Measurements from ENCODE around the gene GABRG3. TPM values are rescaled to one million over a fixed set of nuclear protein-coding genes. Genes with fewer than 3 reads are reported as not detected.

The GABRG3 gene
- total and polyA plus RNA-seq, 2 donors (not counting 3 experiments of a cell fraction or from before 2014, with no cell fraction given) = not detected

GRCh38 chr15:27448986-27449385 is 478.0 kb downstream of the GABRG3 start:
- Histone ChIP-seq H3K27me3 (ENCODE audit: control insufficient read depth in 2 of 2, insufficient read depth in 2 of 2, low read length in 2 of 2) (no peaks in the 10 kb centered on the region), H4K20me1 (replicated peaks; ENCODE audit: control insufficient read depth, extremely low read depth, insufficient read depth, low read length) (no peaks in the 10 kb centered on the region), H2AFZ (ENCODE audit: low read depth, low read length) (no peak overlapping the region), H3K4me2 (ENCODE audit: insufficient read depth, low read length) (no peak overlapping the region), H3K36me3 (ENCODE audit: control insufficient read depth in 2 of 2, extremely low read depth in 1 of 2, insufficient read depth in 2 of 2, low read length in 2 of 2) (no peaks in the 10 kb centered on the region), H3K79me2 (ENCODE audit: control insufficient read depth, insufficient read depth, low read length) (no peaks in the 10 kb centered on the region), H3K9me1 (replicated peaks; ENCODE audit: control insufficient read depth, extremely low read depth, insufficient read depth, low read length) (no peaks in the 10 kb centered on the region), H3K27ac (ENCODE audit: insufficient read depth, low read depth, low read length) (no peak overlapping the region), H3K4me3 (replicated peaks in 1 of 3; ENCODE audit: insufficient read depth in 1 of 3, low read depth in 1 of 3, low read length in 3 of 3) (no peak overlapping the region), H3K9ac (replicated peaks; ENCODE audit: extremely low read depth, insufficient read depth, low read length) (no peak overlapping the region), H3K9me3 (replicated peaks; ENCODE audit: control insufficient read depth, insufficient read depth, low read length) (peaks cover 6% of the 10 kb centered on the region), H3K4me1 (ENCODE audit: control insufficient read depth, extremely low read depth, insufficient read depth, low read length) (no peaks in the 10 kb centered on the region)
- TF ChIP-seq POLR2AphosphoS5 (IDR thresholded peaks at IDR 0.05; ENCODE audit: insufficient read depth, low read depth, low read length) = no peak
- TF ChIP-seq JUN (IDR thresholded peaks at IDR 0.05; ENCODE audit: borderline replicate concordance, insufficient read depth, insufficient read length, low read depth) = no peak
- no peak for TF ChIP-seq FOS (IDR thresholded peaks at IDR 0.05; ENCODE audit: borderline replicate concordance, insufficient read depth, low read length)
- no peak for TF ChIP-seq POLR2A (IDR thresholded peaks at IDR 0.05; ENCODE audit: low read depth, low read length)
- TF ChIP-seq MYC (IDR thresholded peaks at IDR 0.05; ENCODE audit: low read depth, low read length) = no peak
- TF ChIP-seq EZH2 (IDR thresholded peaks at IDR 0.05; ENCODE audit: borderline replicate concordance, low read depth, low read length, severe bottlenecking) = no peak
- no peak for TF ChIP-seq CTCF (IDR thresholded peaks at IDR 0.05; ENCODE audit: extremely low read depth in 1 of 2, insufficient read depth in 1 of 2, low read depth in 1 of 2, low read length in 2 of 2)
- TF ChIP-seq GATA2 (IDR thresholded peaks at IDR 0.05; ENCODE audit: insufficient read depth, insufficient read length, low read depth, low read length) = no peak
- no TSS peak for BruUV-seq (replicated peaks)
- ChIA-PET CTCF (no interaction called here), POLR2A (no interaction called here)
- no peak for FAIRE-seq
- no peak for DNase-seq (ENCODE audit: low read depth, low spot score)
- intact Hi-C loops (cut with micrococcal nuclease) = no loop called here
- dilution Hi-C loops (cut with MboI; ENCODE audit: extremely low pct_ligation_motif_present, low sequenced_read_pairs) = no loop called here

All from endothelial cell of umbilical vein (primary cell).